ENCODE data around the gene KIAA2012. TPM values are rescaled to one million over a fixed set of nuclear protein-coding genes. Genes with fewer than 3 reads are reported as not detected.

Gene KIAA2012
- total and polyA plus RNA-seq, 4 donors = under 0.01 to 0.61 (median 0.42) TPM

- Histone ChIP-seq H3K27me3 (ENCODE audit: control insufficient read depth in 4 of 4, insufficient read depth in 4 of 4, low read length in 3 of 4) (no peaks in the 10 kb centered on the region), H3K4me1 (ENCODE audit: control insufficient read depth in 4 of 4, insufficient read depth in 4 of 4, low read length in 3 of 4) (no peaks in the 10 kb centered on the region), H3K27ac (ENCODE audit: low read depth in 1 of 2, low read length in 2 of 2) (no peak overlapping the region), H3K36me3 (ENCODE audit: control insufficient read depth in 4 of 4, insufficient read depth in 3 of 4, low read depth in 1 of 4, low read length in 3 of 4) (no peaks in the 10 kb centered on the region), H3K9ac (ENCODE audit: low read depth in 1 of 2, low read length in 2 of 2) (no peak overlapping the region), H3K9me3 (ENCODE audit: control insufficient read depth in 4 of 4, low read length in 3 of 4) (no peaks in the 10 kb centered on the region), H3K4me3 (ENCODE audit: low read depth in 1 of 3, low read length in 3 of 3) (no peak overlapping the region)
- 96% methylated on average over 36 of the region's 36 CpGs for WGBS
- no peak for DNase-seq (ENCODE audit: low spot score)
- TF ChIP-seq NR2F2 (IDR thresholded peaks at IDR 0.05) = no peak
- TF ChIP-seq JUND (IDR thresholded peaks at IDR 0.05) = no peak
- TF ChIP-seq CTCF (IDR thresholded peaks at IDR 0.05; ENCODE audit: low read depth, low read length, missing input control) = no peak
- TF ChIP-seq SP1 (IDR thresholded peaks at IDR 0.05) = no peak
- no peak for TF ChIP-seq HNF4G (IDR thresholded peaks at IDR 0.05)
- TF ChIP-seq RAD21 (IDR thresholded peaks at IDR 0.05) = no peak
Observed at GRCh38 chr2:202136526-202136925, 63.5 kb downstream of the KIAA2012 start.

GRCh38 chr2:202140522-202141252, 67.6 kb downstream of the KIAA2012 start:
- no peak for TF ChIP-seq GABPA (IDR thresholded peaks at IDR 0.05 in 1 of 2, conservative IDR thresholded peaks at IDR 0.05 in 1 of 2)
- TF ChIP-seq JUND (IDR thresholded peaks at IDR 0.05) = no peak
- TF ChIP-seq SP1 (IDR thresholded peaks at IDR 0.05) = no peak
- TF ChIP-seq FOXA1 (IDR thresholded peaks at IDR 0.05) = no peak
- TF ChIP-seq RAD21 (IDR thresholded peaks at IDR 0.05) = no peak
- no peak for TF ChIP-seq YY1 (IDR thresholded peaks at IDR 0.05)
- TF ChIP-seq REST (IDR thresholded peaks at IDR 0.05) = no peak
- TF ChIP-seq ATF3 (IDR thresholded peaks at IDR 0.05) = no peak
- TF ChIP-seq CTCF (IDR thresholded peaks at IDR 0.05; ENCODE audit: low read depth, low read length, missing input control) = no peak
- TF ChIP-seq TAF1 (conservative IDR thresholded peaks at IDR 0.05) = no peak
- no peak for TF ChIP-seq NR2F2 (IDR thresholded peaks at IDR 0.05)
- TF ChIP-seq MAX (IDR thresholded peaks at IDR 0.05) = no peak
- no peak for TF ChIP-seq RXRA (IDR thresholded peaks at IDR 0.05)
- Histone ChIP-seq H3K27me3 (ENCODE audit: control insufficient read depth in 4 of 4, insufficient read depth in 4 of 4, low read length in 3 of 4) (peaks cover 0 to 2% (median 0%) of the 10 kb centered on the region in 4 donors), H3K9me3 (ENCODE audit: control insufficient read depth in 4 of 4, low read length in 3 of 4) (no peaks in the 10 kb centered on the region), H3K36me3 (ENCODE audit: control insufficient read depth in 4 of 4, insufficient read depth in 3 of 4, low read depth in 1 of 4, low read length in 3 of 4) (no peaks in the 10 kb centered on the region), H3K9ac (ENCODE audit: low read depth in 1 of 2, low read length in 2 of 2) (no peak overlapping the region), H3K4me1 (ENCODE audit: control insufficient read depth in 4 of 4, insufficient read depth in 4 of 4, low read length in 3 of 4) (no peaks in the 10 kb centered on the region), H3K4me3 (ENCODE audit: low read depth in 1 of 3, low read length in 3 of 3) (no peak overlapping the region), H3K27ac (ENCODE audit: low read depth in 1 of 2, low read length in 2 of 2) (no peak overlapping the region)
- WGBS = 68% methylated on average over 12 of the region's 12 CpGs
- no peak for DNase-seq (ENCODE audit: low spot score)
